A549 (cell line): ENCODE data around the gene ARGLU1. TPM values are rescaled to one million over a fixed set of nuclear protein-coding genes. Genes with fewer than 3 reads are reported as not detected.

Experiments
- ATAC-seq, 2 experiments: fragments of 200-7000 bp in 1 of 2; fragments of >200 bp in 1 of 2; cut with Nextera tagmentation in 1 of 2; cut with Tn5 transposase in 1 of 2; 3 replicates each; pipeline versions ENCODE4 v1.8.0 to v1.9.1; 2018 to 2020; ENCODE audit warnings: mild to moderate bottlenecking in 1 of 2, moderate library complexity in 1 of 2
- CTCF ChIA-PET: fragments of 300-600 bp; sonication (Branson Sonifier 250); formaldehyde crosslinking; extraction: SDS; loops from one replicate; lab custom pipeline; 2021; ENCODE audit warnings: antibody characterized with exemption, inconsistent platforms; lab: Yijun Ruan, JAX
- POLR2A ChIA-PET: fragments of 350-600 bp; formaldehyde crosslinking; extraction: SDS; loops from one replicate; lab custom pipeline; 2021; ENCODE audit warnings: antibody characterized with exemption, inconsistent platforms; lab: Yijun Ruan, JAX
- DNase-seq, 2 experiments: peaks; one replicate each; pipeline versions ENCODE4 v3.0.0 to v3.0.0-alpha.2; 2011 to 2016; ENCODE audit warnings: low read depth in 1 of 2, low spot score in 1 of 2
- FAIRE-seq: peaks from 2 replicates; lab custom pipeline; 2011; peaks lifted over from hg19 to GRCh38; lab: Jason Lieb, UNC
- H3K27ac ChIP-seq, 2 experiments: fragments of >200 bp; sonication (Bioruptor Twin); formaldehyde crosslinking; 3 replicates each; pipeline ENCODE4 v1.5.1; 2016 to 2017
- H3K4me1 ChIP-seq: fragments of >200 bp; sonication (Bioruptor Twin); formaldehyde crosslinking; 3 replicates; pipeline ENCODE4 v1.6.1; 2016
- H3K4me2 ChIP-seq: fragments of >200 bp; sonication (Bioruptor Twin); formaldehyde crosslinking; 3 replicates; pipeline ENCODE4 v1.6.1; 2016
- H3K4me3 ChIP-seq: fragments of >200 bp; sonication (Bioruptor Twin); formaldehyde crosslinking; 3 replicates; pipeline ENCODE4 v1.5.1; 2016
- H3K9me3 ChIP-seq: fragments of >200 bp; sonication (Bioruptor Twin); formaldehyde crosslinking; 3 replicates; pipeline ENCODE4 v1.6.1; 2016
- BCL3 ChIP-seq: fragments of >200 bp; sonication (Bioruptor Twin); formaldehyde crosslinking; IDR thresholded peaks from 3 replicates; pipeline ENCODE4 v1.6.1; 2016
- CHD2 ChIP-seq: fragments of 150-350 bp; IDR thresholded peaks from 2 replicates; pipeline ENCODE4 v1.6.1; 2014; ENCODE audit warnings: low read length; ENCODE audit not compliant: partially characterized antibody
- CHD4 ChIP-seq: fragments of 200-600 bp; sonication (generic); IDR thresholded peaks from 2 replicates; pipeline ENCODE4 v1.6.1; 2016; ENCODE audit warnings: antibody characterized with exemption, mild to moderate bottlenecking, borderline replicate concordance
- EHMT2 ChIP-seq: fragments of 200-600 bp; sonication (generic); IDR thresholded peaks from 2 replicates; pipeline ENCODE4 v1.6.1; 2016; ENCODE audit warnings: antibody characterized with exemption, low read depth, mild to moderate bottlenecking, moderate library complexity
- ELK1 ChIP-seq: fragments of 150-350 bp; IDR thresholded peaks from 2 replicates; pipeline ENCODE4 v1.6.1; 2014; ENCODE audit warnings: low read depth, mild to moderate bottlenecking, low read length
- ESRRA ChIP-seq: fragments of 150-350 bp; IDR thresholded peaks from 2 replicates; pipeline ENCODE4 v1.6.1; 2014; ENCODE audit warnings: mild to moderate bottlenecking, low read length, borderline replicate concordance
- FOXS1 ChIP-seq: fragments of 250-450 bp; sonication (Bioruptor Pico); IDR thresholded peaks from 2 replicates; pipeline ENCODE4 v1.5.0; 2020; ENCODE audit warnings: mild to moderate bottlenecking, moderate library complexity
- GATA3 ChIP-seq: IDR thresholded peaks from 2 replicates; pipeline ENCODE4 v1.6.1; 2012; ENCODE audit warnings: borderline replicate concordance
- HDAC2 ChIP-seq: fragments of 200-600 bp; sonication (generic); IDR thresholded peaks from 2 replicates; pipeline ENCODE4 v1.6.1; 2016
- HEYL ChIP-seq: fragments of 250-450 bp; sonication (Bioruptor Pico); IDR thresholded peaks from 2 replicates; pipeline ENCODE4 v1.8.0; 2021; ENCODE audit warnings: mild to moderate bottlenecking, moderate library complexity
- HOXA7 ChIP-seq: fragments of 250-450 bp; sonication (Bioruptor Pico); IDR thresholded peaks from 2 replicates; pipeline ENCODE4 v1.5.0; 2020; ENCODE audit warnings: mild to moderate bottlenecking, moderate library complexity
- MYC ChIP-seq: IDR thresholded peaks from 2 replicates; pipeline ENCODE4 v1.6.1; 2012; ENCODE audit warnings: mild to moderate bottlenecking, inconsistent platforms, low read length, improper control_type of control experiment, borderline replicate concordance
- PBX3 ChIP-seq: IDR thresholded peaks from 2 replicates; pipeline ENCODE4 v1.6.1; 2012
- POLR2A ChIP-seq: IDR thresholded peaks from 2 replicates; pipeline ENCODE4 v1.6.1; 2012; ENCODE audit warnings: mild to moderate bottlenecking, low read length
- RAD21 ChIP-seq, 2 experiments: fragments of >200 bp in 1 of 2; sonication (Bioruptor Twin) in 1 of 2; formaldehyde crosslinking in 1 of 2; IDR thresholded peaks in 1 of 2; conservative IDR thresholded peaks in 1 of 2; 2 replicates in 1 of 2; 3 replicates in 1 of 2; pipeline ENCODE4 v1.6.1; 2012 to 2018; ENCODE audit warnings: inconsistent platforms in 1 of 2
- RARB ChIP-seq: fragments of 250-450 bp; sonication (Bioruptor Pico); IDR thresholded peaks from 2 replicates; pipeline ENCODE4 v1.8.0; 2021; ENCODE audit warnings: mild to moderate bottlenecking, moderate library complexity
- RNF2 ChIP-seq: fragments of 200-600 bp; sonication (generic); IDR thresholded peaks from 2 replicates; pipeline ENCODE4 v1.6.1; 2016; ENCODE audit warnings: low read depth, mild to moderate bottlenecking, antibody characterized with exemption, moderate library complexity, borderline replicate concordance
- SMC3 ChIP-seq: fragments of >200 bp; sonication (Bioruptor Twin); formaldehyde crosslinking; IDR thresholded peaks from 3 replicates; pipeline ENCODE4 v1.6.1; 2018; ENCODE audit warnings: inconsistent platforms
- TFCP2L1 ChIP-seq: fragments of 250-450 bp; sonication (Bioruptor Pico); IDR thresholded peaks from 2 replicates; pipeline ENCODE4 v1.5.0; 2021; ENCODE audit warnings: mild to moderate bottlenecking
- ZNF302 ChIP-seq: fragments of 250-450 bp; sonication (Bioruptor Pico); IDR thresholded peaks from 2 replicates; pipeline ENCODE4 v1.9.0; 2021; ENCODE audit warnings: inconsistent platforms, mild to moderate bottlenecking, moderate library complexity
- ZSCAN20 ChIP-seq: fragments of 250-450 bp; sonication (Bioruptor Pico); IDR thresholded peaks from 2 replicates; pipeline ENCODE4 v1.8.0; 2022; ENCODE audit warnings: mild to moderate bottlenecking, moderate library complexity
- WGBS: methylation state at CpG from one replicate; pipeline ENCODE4 v1.1.6; 2017; ENCODE audit errors: missing lambda C conversion rate; 5-methylcytosine and 5-hydroxymethylcytosine counted together
- polyA plus RNA-seq, 4 experiments: library from polyadenylated mRNA; depleted of rRNA in 3 of 4; stranded (reverse); fragments of >200 nt; fragmentation: RNase III in 1 of 4; extraction: RNeasy Plus Mini Kit Qiagen cat#74134 plus additional on column Dnase treatment in 1 of 4; gene quantifications; 2 replicates in 3 of 4; 3 replicates in 1 of 4; pipeline ENCODE4 v1.2.3, GENCODE V29; 2011 to 2017
- TF ChIP-seq, protein P1 (sequence below): IDR thresholded peaks from 2 replicates; pipeline ENCODE4 v1.6.1; 2012
- TF ChIP-seq, protein P2 (sequence below): fragments of 250-450 bp; sonication (Bioruptor Pico); IDR thresholded peaks from 2 replicates; pipeline ENCODE4 v1.5.0; 2020; ENCODE audit warnings: low read depth, mild to moderate bottlenecking, moderate library complexity

ARGLU1 gene
- polyA plus RNA-seq, 2 of the 4 experiments (the other 2 are of a cell fraction): 67.2 to 137 TPM

DNA sequence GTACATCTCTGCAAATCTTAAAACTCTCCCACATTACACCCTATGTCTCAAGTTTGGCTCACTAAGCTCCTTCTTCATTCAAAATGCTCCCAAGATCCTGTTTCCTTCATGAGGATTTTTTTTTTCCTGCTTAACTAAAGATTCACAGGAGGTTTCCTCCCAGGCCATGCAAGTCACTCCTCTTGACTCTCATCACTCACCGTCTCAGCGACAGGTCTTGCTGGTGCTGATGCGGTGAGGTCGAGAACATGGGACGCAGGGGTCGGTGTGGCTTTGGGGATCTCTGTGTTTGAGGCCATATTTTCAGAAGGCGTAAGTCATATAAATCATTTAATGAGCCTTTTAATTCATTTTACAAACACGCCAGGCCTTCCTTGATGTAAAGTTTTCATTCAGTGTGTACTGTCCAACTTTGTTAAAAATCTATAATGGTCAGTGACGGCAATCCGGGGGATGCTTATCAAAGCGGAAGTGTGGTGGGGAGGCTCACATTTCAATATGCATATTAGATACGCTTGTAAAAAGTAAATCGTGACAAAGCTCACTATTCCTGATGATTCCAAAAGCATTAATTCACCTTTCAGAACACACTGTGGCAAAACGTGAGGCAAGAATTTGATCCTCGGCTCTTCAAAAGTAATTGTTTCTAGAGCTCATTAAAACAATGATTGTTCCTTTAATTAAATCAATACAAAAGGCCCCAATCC, 52.9 kb downstream of the ARGLU1 start:
- Histone ChIP-seq H3K4me2 (no peak overlapping the region), H3K4me3 (no peak overlapping the region), H3K27ac (no peak overlapping the region), H3K4me1 (no peaks in the 10 kb centered on the region), H3K9me3 (no peaks in the 10 kb centered on the region)
- ChIA-PET POLR2A (no interaction called here), CTCF (no interaction called here)
- no peak for ATAC-seq
- TF ChIP-seq EHMT2 (no peak), HEYL (CRISPR knock-in tag) (no peak), ZNF302 (CRISPR knock-in tag) (no peak), PBX3 (no peak), ESRRA (no peak), RAD21 (conservative IDR thresholded peaks at IDR 0.05 in 1 of 2, IDR thresholded peaks at IDR 0.05 in 1 of 2) (no peak), ZSCAN20 (no peak), TFCP2L1 (CRISPR knock-in tag) (no peak), ELK1 (no peak), BCL3 (no peak), FOXS1 (CRISPR knock-in tag) (no peak), CHD2 (no peak), MYC (no peak), POLR2A (no peak)
- TF ChIP-seq, protein P1, sequence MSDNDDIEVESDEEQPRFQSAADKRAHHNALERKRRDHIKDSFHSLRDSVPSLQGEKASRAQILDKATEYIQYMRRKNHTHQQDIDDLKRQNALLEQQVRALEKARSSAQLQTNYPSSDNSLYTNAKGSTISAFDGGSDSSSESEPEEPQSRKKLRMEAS: no peak
- 82% methylated on average over 15 of the region's 15 CpGs for WGBS
- DNase-seq: no peak
- FAIRE-seq: no peak

GRCh38 chr13:106513025-106513983, 54.6 kb downstream of the ARGLU1 start:
- H3K4me3 ChIP-seq: no peak overlapping the region
- TF ChIP-seq, protein P2, sequence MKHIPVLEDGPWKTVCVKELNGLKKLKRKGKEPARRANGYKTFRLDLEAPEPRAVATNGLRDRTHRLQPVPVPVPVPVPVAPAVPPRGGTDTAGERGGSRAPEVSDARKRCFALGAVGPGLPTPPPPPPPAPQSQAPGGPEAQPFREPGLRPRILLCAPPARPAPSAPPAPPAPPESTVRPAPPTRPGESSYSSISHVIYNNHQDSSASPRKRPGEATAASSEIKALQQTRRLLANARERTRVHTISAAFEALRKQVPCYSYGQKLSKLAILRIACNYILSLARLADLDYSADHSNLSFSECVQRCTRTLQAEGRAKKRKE: no peak
- no peak for TF ChIP-seq HDAC2
- no peak for TF ChIP-seq GATA3
- TF ChIP-seq ESRRA: no peak
- TF ChIP-seq SMC3: no peak
- TF ChIP-seq RARB (CRISPR knock-in tag): no peak
- no peak for TF ChIP-seq MYC
- no peak for TF ChIP-seq POLR2A
- TF ChIP-seq CHD4: no peak
- no peak for TF ChIP-seq RNF2
- TF ChIP-seq, protein P1: no peak
- no peak for TF ChIP-seq PBX3
- TF ChIP-seq HOXA7: no peak
- H3K9me3 ChIP-seq: no peaks in the 10 kb centered on the region
- H3K27ac ChIP-seq: no peak overlapping the region
- no peak for ATAC-seq
- 0 out of 3 replicates have a peak, but pooled peaks cover under 1% of the 10 kb centered on the region for H3K4me1 ChIP-seq
- WGBS: 54% methylated on average over 8 of the region's 8 CpGs
- ChIA-PET POLR2A (no interaction called here), CTCF (interaction anchor here (0.6 kb wide), 1 partner anchor 1052 kb away, joined by 3 read pairs; no protein-coding TSS in a partner anchor)
- DNase-seq: no peak
- H3K4me2 ChIP-seq: peak overlapping the region; percentile 25; the same call in 1 of the 3 replicates
- no peak for FAIRE-seq
